Esophagus mucosa (tissue), 1 donor: ENCODE measurements around the gene BAZ1B. TPM values are rescaled to one million over a fixed set of nuclear protein-coding genes. Genes with fewer than 3 reads are reported as not detected.
"Not testable (repeated sequence)": the region's sequence is repeated elsewhere in the genome, so short reads cannot be mapped to it uniquely, and the experiment has no call there.

Source experiments
- ATAC-seq: fragments of 200-7000 bp; cut with Tn5 transposase; one replicate; pipeline ENCODE4 v1.9.1; 2020
- total RNA-seq: library from RNA; stranded (reverse); gene quantifications from one replicate; pipeline ENCODE4 v1.2.4, GENCODE V29; 2023
- donor health status: DM: yes; HTN: yes; CAD: no.

BAZ1B gene
- total RNA-seq, 1 donor from 2014 or later = 22.3 TPM

DNA sequence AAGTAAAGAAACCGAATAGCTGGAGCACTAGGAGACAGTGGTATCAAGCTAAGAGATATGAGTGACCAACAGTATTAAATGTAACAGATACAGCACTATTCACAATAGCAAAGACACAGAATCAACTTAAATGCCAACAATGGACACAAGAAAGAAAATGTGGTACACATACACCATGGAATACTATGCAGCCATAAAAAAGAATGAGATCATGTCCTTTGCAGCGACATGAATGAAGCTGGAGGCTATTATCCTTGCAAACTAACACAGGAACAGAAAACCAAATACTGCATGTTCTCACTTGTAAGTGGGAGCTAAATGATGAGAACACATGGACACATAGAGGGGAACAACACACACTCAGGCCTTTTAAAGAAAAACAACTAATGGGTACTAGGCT is 26.6 kb downstream of the BAZ1B start:
- not testable (repeated sequence) for ATAC-seq

DNA sequence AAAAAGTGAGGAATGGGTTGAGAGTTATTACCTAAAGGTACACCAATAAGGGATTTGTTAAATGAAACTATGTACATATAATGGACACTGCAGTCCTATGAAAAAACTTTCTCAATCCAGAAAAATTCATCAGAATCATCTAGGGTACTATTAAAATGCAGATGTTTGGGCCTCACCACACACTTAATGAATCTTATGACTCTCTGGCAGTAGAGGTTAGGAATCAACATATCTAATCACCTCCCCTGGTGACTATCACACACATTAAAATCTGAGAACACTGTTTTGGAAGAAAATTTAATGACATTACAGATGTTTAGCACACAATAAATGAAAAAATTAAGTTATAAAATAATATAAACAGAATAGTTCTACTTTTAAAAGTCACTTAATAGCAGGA is 32.1 kb downstream of the BAZ1B start:
- ATAC-seq = no peak

DNA sequence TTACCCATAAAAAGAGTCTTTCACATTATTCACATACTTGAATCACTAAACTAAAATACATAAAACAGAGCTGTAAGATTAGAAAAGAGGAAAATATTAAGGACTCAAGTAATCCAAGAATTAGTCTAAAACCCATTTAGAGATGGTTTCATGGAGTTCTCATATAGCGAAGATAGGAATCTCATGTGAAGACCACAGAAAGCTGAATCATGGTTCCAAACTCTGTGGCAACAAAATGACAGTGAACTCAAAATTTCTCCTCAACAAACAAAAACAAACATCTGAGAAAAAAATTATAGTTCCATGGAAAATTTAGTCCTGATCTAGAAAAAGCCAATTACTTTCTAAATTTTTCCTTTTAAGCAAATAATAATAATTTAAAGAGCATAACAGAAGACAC is 34.6 kb downstream of the BAZ1B start:
- no peak for ATAC-seq

DNA sequence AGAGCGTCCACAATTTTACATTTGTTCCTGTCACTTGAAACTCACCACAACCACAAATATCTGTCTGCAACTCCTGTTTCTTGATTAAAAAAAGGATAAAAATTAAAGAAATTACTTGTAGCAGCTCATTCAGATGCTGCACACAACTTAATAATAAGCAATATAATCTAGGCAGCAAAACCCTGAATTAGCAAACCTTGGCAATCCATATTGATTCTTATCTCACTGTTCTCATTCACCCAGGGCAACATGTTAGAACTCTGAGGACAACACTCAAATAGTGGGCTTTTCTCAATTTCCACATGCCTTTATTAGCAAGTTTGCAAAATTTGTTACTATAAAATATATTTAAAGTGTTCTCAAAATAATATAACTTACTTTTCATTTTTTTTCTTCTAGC is 38.9 kb downstream of the BAZ1B start:
- ATAC-seq = no peak

DNA sequence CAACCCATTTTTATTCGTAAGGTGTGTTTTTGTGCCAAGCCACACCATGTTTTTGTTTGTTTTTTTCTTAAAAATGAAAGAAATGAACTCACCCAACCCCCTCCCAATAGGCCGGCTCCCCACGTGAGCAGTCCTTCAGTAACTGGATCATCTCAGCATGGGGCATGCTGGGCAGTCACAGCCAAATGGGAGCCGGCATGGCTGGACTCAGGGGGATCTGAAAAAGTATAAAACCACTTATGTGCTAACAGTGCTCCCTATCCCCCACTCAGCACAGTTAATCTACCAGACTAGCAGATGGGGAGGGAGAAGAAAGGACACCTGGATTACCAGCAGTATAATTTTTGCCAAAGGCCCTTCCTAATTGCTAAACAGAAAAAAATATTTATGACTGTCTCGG is 39.3 kb downstream of the BAZ1B start:
- ATAC-seq = no peak

DNA sequence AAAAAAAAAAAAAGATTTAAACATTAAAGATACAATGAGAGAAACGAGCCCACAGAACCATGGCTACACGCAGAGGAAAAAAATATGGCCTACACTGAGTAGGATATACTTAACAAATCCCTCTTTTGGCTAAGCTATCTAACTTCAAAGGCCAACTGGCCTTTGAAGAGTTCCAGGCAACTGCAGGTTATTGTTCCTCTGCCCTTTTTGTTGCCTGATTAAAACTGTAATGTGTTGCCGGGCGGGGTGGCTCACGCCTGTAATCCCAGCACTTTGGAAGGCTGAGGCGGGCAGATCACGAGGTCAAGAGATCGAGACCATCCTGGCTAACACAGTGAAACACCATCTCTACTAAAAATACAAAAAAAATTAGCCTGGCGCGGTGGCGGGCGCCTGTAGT is 40.6 kb downstream of the BAZ1B start:
- not testable (repeated sequence) for ATAC-seq

DNA sequence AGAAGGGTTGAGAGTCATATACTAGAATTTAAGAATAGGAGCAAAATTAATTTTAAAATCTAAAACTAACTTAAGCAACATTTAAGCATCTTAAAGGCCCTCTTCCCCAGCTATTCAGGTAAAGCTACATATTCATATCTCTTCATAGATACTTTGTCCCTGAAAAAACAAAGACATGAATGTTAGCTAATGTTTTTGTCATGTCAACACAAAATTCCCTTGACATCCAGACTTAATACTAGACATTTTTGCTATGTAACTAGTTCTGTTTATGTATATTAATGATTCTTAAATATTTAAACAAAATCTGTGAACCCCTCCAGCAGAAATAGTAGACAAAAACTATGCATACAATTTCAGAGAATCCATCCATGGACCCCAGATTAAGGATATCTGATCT is 43.5 kb downstream of the BAZ1B start:
- ATAC-seq = no peak

DNA sequence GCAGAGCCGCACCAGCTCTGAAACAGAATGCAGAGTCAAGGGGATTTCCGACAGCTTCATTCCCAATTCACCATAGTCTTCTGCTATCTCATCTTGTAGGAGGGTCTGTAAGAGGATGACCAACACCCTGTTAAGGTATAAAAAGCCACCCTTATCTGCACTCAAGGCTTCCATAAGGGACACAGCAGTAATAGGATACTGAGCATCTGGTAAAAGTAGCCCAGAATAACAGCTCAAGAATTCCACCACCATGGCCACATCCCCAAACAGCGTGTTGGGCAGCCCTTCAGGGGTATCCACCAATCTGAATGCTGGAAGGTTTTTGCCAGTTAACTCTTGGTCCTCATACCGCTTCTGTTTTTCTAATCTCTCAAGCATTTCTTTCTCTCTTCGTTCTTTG is 44.7 kb downstream of the BAZ1B start:
- ATAC-seq = no peak

DNA sequence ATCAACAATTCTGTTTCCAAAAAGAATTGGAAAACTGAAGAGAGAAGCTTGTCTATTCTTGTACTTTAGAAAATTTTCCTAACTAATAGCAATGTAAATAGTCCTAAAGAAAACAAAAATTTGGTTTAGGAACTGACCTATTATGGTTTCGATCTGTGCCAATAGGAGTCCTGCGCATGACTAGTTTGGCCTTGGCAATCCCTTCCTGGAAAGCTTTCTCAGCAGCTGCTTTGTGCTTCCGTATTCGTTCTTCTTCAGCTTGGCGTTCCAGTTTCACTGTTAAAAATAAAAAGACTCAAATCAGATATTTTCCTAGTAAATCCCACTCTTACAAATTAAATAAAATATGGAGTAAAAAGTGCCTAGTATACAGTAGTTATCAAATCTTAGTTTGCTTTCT is 51.9 kb downstream of the BAZ1B start:
- ATAC-seq = no peak

DNA sequence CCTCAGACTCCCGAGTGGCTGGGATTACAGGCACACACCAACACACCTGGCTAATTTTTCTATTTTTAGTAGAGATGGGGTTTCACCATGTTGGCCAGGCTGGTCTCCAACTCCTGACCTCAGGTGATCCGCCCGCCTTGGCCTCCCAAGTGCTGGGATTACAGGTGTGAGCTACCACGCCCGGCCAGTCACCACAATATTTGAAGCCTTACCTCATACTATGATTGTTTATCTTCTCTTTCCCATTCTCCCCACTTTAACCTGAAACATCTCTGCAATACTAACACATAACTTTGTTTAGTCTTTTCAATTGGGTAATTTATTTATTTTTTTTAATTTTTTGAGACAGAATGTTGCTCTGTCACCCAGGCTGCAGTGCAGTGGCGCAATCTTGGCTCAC is 55.0 kb downstream of the BAZ1B start:
- ATAC-seq = peak; percentile 79

DNA sequence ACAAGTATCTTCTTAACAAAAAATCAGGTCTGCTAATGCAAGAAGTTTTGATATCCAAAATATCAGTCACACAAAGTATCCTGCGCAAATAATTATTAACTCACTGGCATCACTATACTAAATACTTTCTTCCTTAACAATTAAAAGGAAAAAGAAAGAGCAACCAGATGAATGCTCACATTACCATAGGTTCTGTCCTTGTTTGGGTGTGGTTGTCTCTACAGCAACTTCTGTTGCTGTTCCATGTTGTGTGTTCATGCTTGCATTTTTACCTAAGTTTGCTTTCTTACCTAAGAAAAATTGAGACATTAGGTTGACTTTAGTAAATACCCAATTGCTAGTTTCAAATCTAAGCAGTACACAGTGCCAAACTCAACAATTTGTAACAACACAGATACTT is 56.0 kb downstream of the BAZ1B start:
- ATAC-seq = no peak

DNA sequence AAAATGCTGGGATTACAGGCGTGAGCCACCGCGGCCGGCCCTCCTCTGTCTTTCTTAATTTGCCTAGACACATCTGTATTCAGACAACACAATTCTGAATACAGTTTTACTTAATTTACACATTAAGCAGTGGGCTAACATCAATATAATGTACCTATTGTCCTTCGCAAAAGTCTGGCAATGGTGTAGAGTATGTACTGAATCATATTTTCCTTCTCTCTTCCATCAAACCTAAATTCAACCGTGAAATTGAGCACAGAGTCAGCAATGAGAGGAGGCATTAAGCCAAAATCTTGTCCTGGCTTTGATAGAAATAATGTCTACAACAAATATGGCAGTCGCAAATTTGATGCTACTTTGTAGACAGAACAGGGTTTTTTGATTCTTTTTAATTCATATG is 58.1 kb downstream of the BAZ1B start:
- ATAC-seq = no peak

DNA sequence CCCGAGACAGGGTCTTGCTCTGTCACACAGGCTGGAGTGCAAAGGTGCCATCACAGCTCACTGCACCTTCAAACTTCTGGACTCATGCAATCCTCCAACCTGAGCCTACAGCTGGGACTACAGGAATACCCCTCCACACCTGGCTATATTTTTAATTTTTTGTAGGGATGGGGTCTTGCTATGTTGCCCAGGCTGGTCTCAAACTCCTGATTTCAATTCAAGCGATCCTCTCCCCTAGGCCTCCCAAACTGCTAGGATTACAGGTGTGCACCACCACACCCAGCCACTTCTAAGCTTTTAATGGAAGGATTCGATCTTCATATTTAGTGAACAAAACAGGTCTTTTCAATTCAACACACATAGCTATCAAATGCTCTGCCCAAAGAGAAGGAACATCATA is 58.8 kb downstream of the BAZ1B start:
- ATAC-seq = no peak

DNA sequence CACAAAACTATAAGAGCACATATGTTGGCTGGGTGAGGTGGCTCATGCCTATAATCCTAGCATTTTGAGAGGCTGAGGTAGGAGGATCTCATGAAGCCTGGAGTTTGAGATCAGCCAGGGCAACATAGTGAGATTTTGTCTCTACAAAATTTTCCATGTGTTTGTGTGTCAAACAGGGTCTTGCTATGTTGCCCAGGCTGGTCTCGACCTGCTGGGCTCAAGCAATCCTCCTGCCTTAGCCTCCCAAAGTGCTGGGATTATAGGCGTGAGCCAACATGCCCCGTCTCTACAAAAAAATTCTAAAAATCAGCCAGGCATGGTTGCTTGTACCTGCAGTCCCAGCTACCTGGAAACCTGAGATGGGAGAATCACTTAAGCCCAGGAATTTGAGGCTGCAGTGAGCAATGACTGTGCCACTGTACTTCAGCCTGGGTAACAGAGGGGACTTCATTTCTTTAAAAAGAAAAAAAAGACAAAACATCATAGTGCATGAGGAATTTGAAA is 60.3 kb downstream of the BAZ1B start:
- no peak for ATAC-seq

DNA sequence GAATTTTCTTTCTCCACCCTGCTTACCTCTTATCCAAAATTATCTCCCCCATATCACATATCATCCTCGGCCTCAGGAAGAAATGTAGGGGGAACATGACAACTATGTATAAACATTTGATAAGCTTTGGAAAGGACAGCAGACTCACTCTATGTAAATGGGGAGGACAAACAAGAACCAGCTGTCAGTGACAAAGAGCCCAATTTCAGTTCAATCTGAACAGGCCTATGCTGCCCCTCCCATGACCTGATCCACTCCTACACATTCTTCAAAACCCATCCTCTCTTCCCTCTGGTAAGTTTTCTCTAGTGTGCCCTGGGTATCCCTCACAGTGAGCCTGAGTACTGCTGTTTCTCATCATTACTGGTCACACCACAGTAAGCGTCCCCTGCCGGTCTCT is 67.7 kb downstream of the BAZ1B start:
- no peak for ATAC-seq

DNA sequence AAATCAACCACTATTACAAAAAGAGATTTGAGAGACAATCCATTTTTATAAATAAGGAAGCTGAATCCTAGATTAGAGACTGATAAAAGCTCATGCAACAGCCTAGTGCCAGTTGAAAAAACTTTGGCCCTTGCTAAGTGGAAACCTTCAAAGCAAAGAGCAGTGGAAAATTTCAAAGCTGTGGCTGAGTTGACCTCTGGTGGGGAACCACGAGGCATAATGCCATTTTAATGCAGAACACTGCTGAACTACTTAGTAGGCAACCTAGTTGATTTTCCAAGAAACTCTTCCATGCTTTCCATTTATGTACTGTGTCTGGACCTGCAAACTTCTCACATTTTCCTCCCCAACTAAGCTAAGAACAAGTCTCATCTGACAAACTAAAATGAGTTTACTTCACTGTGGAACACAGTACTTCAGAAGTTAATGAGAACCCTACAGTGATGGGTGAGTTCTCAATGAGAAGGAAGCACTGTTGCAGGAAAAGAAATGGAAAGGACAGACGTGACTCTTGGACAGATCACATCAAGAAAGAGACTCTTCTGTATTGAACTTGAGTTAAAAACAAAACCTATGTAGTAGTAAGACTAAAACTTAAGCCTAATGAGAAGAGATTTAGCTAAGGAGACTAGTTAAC is 69.0 kb downstream of the BAZ1B start:
- ATAC-seq = no peak

DNA sequence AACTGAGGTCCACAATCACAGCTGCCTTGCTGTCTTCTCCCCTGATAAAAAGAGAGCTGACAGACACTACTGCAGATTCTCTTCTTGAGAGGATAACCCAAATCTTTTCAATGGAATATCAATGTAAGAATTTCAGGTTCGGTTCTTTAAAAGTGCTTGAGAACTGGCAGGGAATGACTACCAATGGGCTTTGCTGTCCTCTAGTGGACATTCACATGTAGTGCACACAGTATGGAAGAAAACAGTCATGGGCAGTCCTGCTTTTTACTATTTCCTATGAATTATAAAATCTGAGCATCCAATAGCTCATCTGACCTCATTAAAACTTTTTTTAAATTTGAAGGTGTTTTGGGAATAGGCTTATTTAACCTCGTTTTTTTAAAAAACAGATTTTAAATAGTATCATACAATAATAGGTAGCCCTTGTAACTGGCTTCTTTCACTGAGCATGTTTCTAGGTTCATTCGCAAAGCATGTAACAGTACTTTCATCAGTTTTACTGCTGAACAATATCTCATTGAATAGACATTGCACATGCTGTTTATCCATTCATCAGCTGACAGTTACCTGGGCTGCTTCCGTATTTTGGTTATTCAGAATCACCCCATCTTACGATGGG is 70.2 kb downstream of the BAZ1B start:
- ATAC-seq = peak; percentile 90

DNA sequence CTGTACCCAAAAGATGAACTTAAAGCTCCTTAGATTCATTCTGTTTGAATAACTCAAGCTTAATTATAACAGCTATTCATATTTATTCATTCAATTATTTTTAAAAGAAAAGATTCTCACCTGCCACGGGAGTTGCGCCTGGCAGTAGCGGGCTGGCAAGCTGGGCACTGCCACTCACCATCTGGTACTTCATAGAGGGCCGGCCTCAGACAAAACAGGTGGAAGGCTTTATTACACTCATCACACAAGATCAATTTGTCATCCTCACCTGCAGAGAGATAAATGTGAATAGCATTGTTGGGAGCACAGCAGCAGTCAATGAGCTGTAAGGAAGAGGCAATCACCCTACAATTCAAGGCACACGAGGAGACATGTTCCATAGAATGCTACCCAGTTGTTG is 72.7 kb downstream of the BAZ1B start:
- ATAC-seq = no peak

DNA sequence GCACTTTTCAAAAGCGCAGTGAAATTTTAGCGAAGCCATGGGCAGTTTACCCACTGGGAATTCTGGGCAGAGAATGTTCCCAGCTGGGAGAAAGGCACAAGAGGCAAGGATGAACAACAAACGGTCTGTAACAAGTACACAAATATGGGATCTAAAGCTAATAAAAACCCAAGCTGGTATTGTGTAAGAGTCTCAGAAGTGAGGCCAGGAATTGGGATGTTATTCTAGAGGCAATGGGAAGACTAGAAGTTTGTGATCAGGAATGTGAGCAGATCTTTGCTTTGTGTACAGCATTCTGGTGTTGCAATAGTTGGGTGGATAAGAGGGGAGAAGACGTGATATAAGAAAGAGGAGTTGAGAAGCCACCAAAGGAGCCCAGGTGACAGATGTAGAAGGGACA is 73.5 kb downstream of the BAZ1B start:
- ATAC-seq = no peak

DNA sequence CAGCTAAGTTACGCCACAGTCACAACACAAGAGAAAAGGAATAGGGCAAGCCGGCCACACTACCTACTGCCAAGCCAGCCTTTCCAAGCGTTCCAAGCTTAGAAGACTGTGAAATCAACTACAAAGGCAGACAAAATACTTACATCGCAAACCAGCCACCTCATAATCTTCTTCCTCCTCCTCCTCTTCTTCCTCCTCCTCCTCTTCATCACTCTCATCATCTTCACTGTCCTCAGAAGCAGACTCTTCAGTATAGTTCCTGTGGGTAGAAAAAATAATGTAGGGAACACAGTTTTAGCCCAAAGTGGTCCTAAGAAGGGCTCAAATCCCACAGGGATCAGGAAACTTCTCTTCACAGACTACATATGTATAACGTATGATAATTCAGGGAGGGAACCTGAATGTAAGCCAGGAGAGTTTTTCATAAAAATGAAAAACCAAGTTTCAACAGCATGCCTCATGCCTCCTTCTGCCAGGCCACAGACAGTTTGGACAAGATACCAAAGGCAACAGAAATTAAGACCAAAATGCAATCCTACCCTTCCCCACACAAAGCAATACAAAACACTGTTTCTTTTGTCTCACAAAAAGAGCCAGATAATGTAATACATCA is 74.9 kb downstream of the BAZ1B start:
- ATAC-seq = no peak

DNA sequence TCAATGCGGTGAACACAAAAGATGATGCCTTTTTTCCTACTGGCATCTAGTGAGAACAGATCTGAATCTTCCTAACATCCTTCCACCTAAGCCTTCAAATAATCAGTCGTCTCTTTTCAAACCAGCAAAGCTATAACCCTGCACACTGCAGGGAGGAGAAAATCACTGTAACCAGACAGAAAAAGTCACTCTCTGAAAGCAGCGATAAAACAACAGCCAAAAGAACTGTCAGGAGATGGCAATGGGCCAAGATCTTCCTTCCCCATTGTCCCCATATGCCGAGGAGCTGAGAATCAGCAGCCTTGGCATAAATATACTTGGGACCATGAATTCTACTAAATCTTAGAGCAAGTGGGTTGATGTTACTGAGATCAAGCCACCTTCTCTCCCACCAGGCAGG is 75.4 kb downstream of the BAZ1B start:
- no peak for ATAC-seq

DNA sequence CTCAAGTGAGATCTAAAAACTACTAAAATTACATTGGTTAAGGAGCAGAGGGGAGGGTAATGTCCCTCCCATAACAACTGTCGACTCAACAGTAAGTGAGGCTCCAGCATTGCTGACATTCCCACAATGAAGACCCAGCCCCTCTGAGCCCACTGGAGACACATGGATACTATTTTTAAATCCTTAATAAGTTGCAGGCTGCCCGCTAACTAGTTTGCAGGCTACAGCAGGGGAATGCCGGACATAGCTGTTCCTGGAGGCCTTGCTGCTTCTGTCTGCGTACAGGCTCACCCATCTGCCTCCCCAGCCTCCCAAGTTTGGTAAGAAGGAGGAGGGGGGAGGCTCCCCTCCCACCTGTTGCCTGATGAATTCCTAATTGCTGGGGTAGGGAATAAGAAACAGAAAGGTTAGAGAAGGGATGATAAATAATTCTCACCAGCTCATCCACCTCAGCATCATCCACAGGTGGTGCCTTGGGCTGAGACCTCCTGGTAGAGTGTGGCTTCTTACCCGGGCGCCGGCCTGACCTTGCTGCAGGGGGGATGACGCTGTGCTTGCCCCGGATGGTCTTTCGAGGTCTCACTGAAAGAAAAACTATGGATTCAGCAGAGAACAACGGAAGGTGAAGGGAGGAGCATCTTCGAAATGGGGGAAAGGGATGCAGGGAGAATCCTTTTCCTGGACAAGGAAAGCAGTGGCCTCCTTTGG is 78.4 kb downstream of the BAZ1B start:
- no peak for ATAC-seq

DNA sequence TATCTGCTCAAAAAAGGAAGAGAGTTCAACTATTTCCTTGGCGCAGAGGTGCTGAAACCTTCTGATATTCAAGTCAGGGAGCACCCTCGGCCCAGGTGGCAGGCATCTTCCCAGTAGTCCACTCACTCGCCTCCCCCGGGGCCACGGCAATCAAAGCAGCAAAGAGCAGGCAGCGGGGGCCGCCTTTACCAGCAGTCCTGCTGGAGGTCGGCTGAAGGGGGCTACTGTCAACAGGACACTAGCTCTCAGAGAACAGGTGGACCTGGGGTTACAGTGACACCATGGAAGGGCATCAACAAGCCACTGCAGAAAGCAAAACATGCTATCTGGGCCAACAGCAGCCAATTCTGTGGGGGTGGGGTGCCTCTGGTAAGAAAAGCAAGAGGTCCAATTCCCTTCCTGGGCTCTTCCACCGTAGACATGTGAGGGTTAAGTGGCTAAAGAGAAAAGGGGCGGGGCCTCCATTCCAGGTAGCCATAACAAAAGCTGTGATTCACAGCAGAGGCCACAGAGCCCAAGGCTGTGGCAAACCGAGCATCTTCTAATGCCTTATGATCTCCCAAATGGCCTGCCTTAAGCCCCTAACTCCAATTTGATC is 79.1 kb downstream of the BAZ1B start:
- no peak for ATAC-seq
